Measurements from ENCODE around the gene CLDND1. TPM values are rescaled to one million over a fixed set of nuclear protein-coding genes. Genes with fewer than 3 reads are reported as not detected.

The CLDND1 gene
- total and polyA plus RNA-seq, 10 of the 15 experiments (the other 5 are each of a cell fraction or from before 2014, with no cell fraction given): 97.8 to 225 (median 152) TPM

GRCh38 chr3:98565237-98565643 lies 42.5 kb upstream of the CLDND1 start (continued):
- TF ChIP-seq CBX5 (IDR thresholded peaks at IDR 0.05; ENCODE audit: low read depth): no peak
- no peak for TF ChIP-seq CHD2 (IDR thresholded peaks at IDR 0.05; ENCODE audit: borderline replicate concordance, low read depth, low read length)
- no peak for TF ChIP-seq HCFC1 (IDR thresholded peaks at IDR 0.05; ENCODE audit: low read length)
- TF ChIP-seq IRF4 (IDR thresholded peaks at IDR 0.05; ENCODE audit: low read depth, low read length): 0 out of 2 replicates have a peak, but pooled peaks have one; percentile 32
- peak; percentile 15; the same call in 1 of the 2 replicates for TF ChIP-seq CREM (IDR thresholded peaks at IDR 0.05; ENCODE audit: low read depth)

DNA sequence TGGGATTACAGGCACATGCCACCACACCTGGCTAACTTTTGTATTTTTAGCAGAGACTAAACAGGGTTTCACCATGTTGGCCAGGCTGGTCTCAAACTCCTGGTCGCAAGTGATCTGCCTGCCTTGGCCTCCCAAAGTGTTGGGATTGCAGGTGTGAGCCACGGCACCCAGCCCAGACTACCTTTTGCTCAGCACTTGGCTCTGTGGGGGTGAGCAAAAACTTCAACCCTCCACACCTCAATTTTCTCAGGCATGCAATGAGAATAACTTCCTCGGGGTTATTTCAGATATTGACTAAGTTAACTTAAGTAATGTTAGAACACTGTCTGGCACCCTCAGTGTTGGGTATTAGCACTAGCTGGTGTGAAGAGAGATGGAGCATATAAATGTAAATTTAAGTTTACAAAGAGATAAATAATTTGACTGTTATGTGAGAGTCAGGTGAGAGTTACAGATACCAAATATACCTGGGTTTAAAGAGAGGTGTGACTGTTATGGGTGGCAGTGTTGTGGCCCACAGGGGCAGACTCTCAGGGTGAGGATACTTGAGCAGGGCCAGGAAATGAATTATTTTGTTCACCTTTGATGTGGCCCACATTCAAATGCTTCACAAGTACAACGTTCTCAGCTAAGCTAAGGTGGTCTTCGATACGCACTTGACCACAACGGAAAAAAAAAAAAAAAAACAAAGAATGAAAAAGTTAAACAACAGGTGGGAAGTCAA lies 41.7 kb upstream of the CLDND1 start:
- intact Hi-C loops (cut with micrococcal nuclease; ENCODE audit: unreplicated experiment) (loop anchor here (1.0 to 2.0 kb wide), 3 partner anchors 8 to 204 kb away; no protein-coding TSS in a partner anchor), in situ Hi-C loops (cut with MboI) (loop anchor here (5.0 kb wide), 1 partner anchor 37 kb away; no protein-coding TSS in a partner anchor)
- ChIA-PET CTCF (interaction anchor here (0.7 to 2.4 kb wide), 13 partner anchors 8 to 235 kb away, joined by 3 to 14 read pairs (median 4); partner anchors contain the start of genes CLDND1, CPOX and GPR15), SMC1A (ENCODE audit: uncharacterized antibody, unreplicated experiment) (interaction anchor here (0.6 to 23.6 kb wide), 19 partner anchors 9 to 1770 kb away, joined by 3 to 603 read pairs (median 5); partner anchors contain the start of genes CLDND1, CPOX and GPR15), RAD21 (ENCODE audit: unreplicated experiment) (interaction anchor here (0.6 to 20.2 kb wide), 22 partner anchors 7 to 118 kb away, joined by 3 to 511 read pairs (median 5); partner anchors contain the start of genes CLDND1 and GPR15), POLR2A (interaction anchor here (0.6 to 23.2 kb wide), 14 partner anchors 8 to 418 kb away, joined by 3 to 350 read pairs (median 9); partner anchors contain the start of genes CLDND1 and GPR15)
- Histone ChIP-seq H3K9ac (ENCODE audit: control insufficient read depth, insufficient read depth, low read length) (peak overlapping the region; percentile 99), H3K27me3 (replicated peaks in 1 of 2; ENCODE audit: control insufficient read depth in 2 of 2, insufficient read depth in 2 of 2, low read length in 1 of 2) (no peaks in the 10 kb centered on the region), H3K36me3 (ENCODE audit: control insufficient read depth in 2 of 2, insufficient read depth in 2 of 2, low read length in 1 of 2) (no peaks in the 10 kb centered on the region), H3K4me2 (ENCODE audit: control insufficient read depth, insufficient read depth) (peak overlapping the region; percentile 99), H3K27ac (ENCODE audit: control insufficient read depth, insufficient read depth) (peak overlapping the region; percentile 100), H3K4me1 (ENCODE audit: control insufficient read depth, insufficient read depth, low read length) (peaks cover 46% of the 10 kb centered on the region), H4K20me1 (ENCODE audit: control insufficient read depth, insufficient read depth) (no peaks in the 10 kb centered on the region), H2AFZ (ENCODE audit: control insufficient read depth, low read depth, low read length) (no peak overlapping the region), H3K9me3 (replicated peaks; ENCODE audit: control insufficient read depth, insufficient read depth, low read length) (no peaks in the 10 kb centered on the region; the same call in 2 of the 3 replicates), H3K4me3 (peak overlapping the region; percentile 39; the same call in 1 of the 2 replicates), H3K79me2 (ENCODE audit: control insufficient read depth, insufficient read depth, low read length) (peaks cover 82% of the 10 kb centered on the region)
- ATAC-seq (peak; percentile 42), DNase-seq (ENCODE audit: low read depth, low spot score) (no peak), FAIRE-seq (no peak)
- BruUV-seq (replicated peaks): TSS peak; percentile 87
- under 1% methylated on average over 7 of the region's 7 CpGs for WGBS (ENCODE audit: insufficient coverage, insufficient replicate concordance, low lambda C conversion rate, missing lambda C conversion rate)
- 0 out of 2 replicates have a peak, but pooled peaks have one; percentile 18 for TF ChIP-seq BACH1 (IDR thresholded peaks at IDR 0.05; ENCODE audit: borderline replicate concordance)
- TF ChIP-seq, protein P1, sequence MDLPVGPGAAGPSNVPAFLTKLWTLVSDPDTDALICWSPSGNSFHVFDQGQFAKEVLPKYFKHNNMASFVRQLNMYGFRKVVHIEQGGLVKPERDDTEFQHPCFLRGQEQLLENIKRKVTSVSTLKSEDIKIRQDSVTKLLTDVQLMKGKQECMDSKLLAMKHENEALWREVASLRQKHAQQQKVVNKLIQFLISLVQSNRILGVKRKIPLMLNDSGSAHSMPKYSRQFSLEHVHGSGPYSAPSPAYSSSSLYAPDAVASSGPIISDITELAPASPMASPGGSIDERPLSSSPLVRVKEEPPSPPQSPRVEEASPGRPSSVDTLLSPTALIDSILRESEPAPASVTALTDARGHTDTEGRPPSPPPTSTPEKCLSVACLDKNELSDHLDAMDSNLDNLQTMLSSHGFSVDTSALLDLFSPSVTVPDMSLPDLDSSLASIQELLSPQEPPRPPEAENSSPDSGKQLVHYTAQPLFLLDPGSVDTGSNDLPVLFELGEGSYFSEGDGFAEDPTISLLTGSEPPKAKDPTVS (IDR thresholded peaks at IDR 0.05; ENCODE audit: low read depth, low read length): no peak
- no peak for TF ChIP-seq ZBED1 (IDR thresholded peaks at IDR 0.05; ENCODE audit: borderline replicate concordance)
- TF ChIP-seq, protein P2, sequence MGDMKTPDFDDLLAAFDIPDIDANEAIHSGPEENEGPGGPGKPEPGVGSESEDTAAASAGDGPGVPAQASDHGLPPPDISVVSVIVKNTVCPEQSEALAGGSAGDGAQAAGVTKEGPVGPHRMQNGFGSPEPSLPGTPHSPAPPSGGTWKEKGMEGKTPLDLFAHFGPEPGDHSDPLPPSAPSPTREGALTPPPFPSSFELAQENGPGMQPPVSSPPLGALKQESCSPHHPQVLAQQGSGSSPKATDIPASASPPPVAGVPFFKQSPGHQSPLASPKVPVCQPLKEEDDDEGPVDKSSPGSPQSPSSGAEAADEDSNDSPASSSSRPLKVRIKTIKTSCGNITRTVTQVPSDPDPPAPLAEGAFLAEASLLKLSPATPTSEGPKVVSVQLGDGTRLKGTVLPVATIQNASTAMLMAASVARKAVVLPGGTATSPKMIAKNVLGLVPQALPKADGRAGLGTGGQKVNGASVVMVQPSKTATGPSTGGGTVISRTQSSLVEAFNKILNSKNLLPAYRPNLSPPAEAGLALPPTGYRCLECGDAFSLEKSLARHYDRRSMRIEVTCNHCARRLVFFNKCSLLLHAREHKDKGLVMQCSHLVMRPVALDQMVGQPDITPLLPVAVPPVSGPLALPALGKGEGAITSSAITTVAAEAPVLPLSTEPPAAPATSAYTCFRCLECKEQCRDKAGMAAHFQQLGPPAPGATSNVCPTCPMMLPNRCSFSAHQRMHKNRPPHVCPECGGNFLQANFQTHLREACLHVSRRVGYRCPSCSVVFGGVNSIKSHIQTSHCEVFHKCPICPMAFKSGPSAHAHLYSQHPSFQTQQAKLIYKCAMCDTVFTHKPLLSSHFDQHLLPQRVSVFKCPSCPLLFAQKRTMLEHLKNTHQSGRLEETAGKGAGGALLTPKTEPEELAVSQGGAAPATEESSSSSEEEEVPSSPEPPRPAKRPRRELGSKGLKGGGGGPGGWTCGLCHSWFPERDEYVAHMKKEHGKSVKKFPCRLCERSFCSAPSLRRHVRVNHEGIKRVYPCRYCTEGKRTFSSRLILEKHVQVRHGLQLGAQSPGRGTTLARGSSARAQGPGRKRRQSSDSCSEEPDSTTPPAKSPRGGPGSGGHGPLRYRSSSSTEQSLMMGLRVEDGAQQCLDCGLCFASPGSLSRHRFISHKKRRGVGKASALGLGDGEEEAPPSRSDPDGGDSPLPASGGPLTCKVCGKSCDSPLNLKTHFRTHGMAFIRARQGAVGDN (IDR thresholded peaks at IDR 0.05): peak; percentile 43; the same call in 1 of the 2 replicates
- no peak for TF ChIP-seq CHD4 (IDR thresholded peaks at IDR 0.05)
- TF ChIP-seq E2F8 (IDR thresholded peaks at IDR 0.05; ENCODE audit: low read depth, partially characterized antibody): no peak
- TF ChIP-seq RFX5 (IDR thresholded peaks at IDR 0.05; ENCODE audit: low read depth, low read length): no peak
